Ascending aorta (tissue), 2 donors: ENCODE results near the gene SYDE2. TPM values are rescaled to one million over a fixed set of nuclear protein-coding genes. Genes with fewer than 3 reads are reported as not detected.
A peak's percentile ranks its signal among the peaks of the same experiment; 100 is the strongest.

Source experiments
- DNase-seq, 2 donors: peaks; one replicate each; pipeline ENCODE4 v3.0.0-alpha.2; 2019; ENCODE audit warnings: low spot score in 2 of 2
- H3K27ac ChIP-seq, 2 donors: fragments of 200-600 bp; sonication (generic); one replicate each; pipeline ENCODE4 v1.5.1; 2016 to 2017; ENCODE audit warnings: mild to moderate bottlenecking in 1 of 2
- H3K27me3 ChIP-seq: fragments of 200-600 bp; sonication (generic); one replicate; pipeline ENCODE4 v1.5.1; 2017
- H3K36me3 ChIP-seq, 2 donors: fragments of 200-600 bp; sonication (generic); one replicate each; pipeline ENCODE4 v1.5.1; 2016
- H3K4me1 ChIP-seq, 2 donors: fragments of 200-600 bp; sonication (generic); one replicate each; pipeline ENCODE4 v1.5.1; 2016 to 2017; ENCODE audit warnings: mild to moderate bottlenecking in 1 of 2
- H3K4me3 ChIP-seq, 2 donors: fragments of 200-600 bp; sonication (generic); one replicate each; pipeline ENCODE4 v1.5.1; 2016 to 2017; ENCODE audit warnings: mild to moderate bottlenecking in 1 of 2
- H3K9me3 ChIP-seq, 2 donors: fragments of 200-600 bp; sonication (generic); one replicate each; pipeline ENCODE4 v1.5.1; 2016
- CTCF ChIP-seq, 3 experiments: fragments of 200-600 bp in 2 of 3; fragments of 450-650 bp in 1 of 3; sonication (generic) in 2 of 3; IDR thresholded peaks; one replicate each; pipeline ENCODE4 v1.5.1; 2016 to 2019; ENCODE audit warnings: antibody characterized with exemption in 3 of 3, mild to moderate bottlenecking in 1 of 3, moderate library complexity in 1 of 3
- intact Hi-C: fragments of 100-400 bp; cut with DNase I; formaldehyde crosslinking; loops from one replicate; pipeline ENCODE4 v1.15.1; 2023
- total RNA-seq: library from RNA; depleted of rRNA; stranded (reverse); fragments of >200 nt; gene quantifications from one replicate; pipeline ENCODE4 v1.1.0, GENCODE V29; 2016

The SYDE2 gene
- total RNA-seq, 1 donor from 2014 or later = 0.43 TPM

- Histone ChIP-seq H3K27ac (peak overlapping the region; percentile 39 to 59), H3K4me1 (peaks cover 3 to 10% of the 10 kb centered on the region in 2 donors), H3K9me3 (no peaks in the 10 kb centered on the region), H3K36me3 (no peaks in the 10 kb centered on the region), H3K27me3 (no peaks in the 10 kb centered on the region), H3K4me3 (no peak overlapping the region)
- intact Hi-C loops = no loop called here
- no peak for DNase-seq
- TF ChIP-seq CTCF (IDR thresholded peaks at IDR 0.05) = no peak
Measured at GRCh38 chr1:85220756-85221201, 20.0 kb upstream of the SYDE2 start.

GRCh38 chr1:85219853-85220610 is 19.2 kb upstream of the SYDE2 start:
- Histone ChIP-seq H3K4me3 (no peak overlapping the region), H3K36me3 (no peaks in the 10 kb centered on the region), H3K27ac (peak overlapping the region; percentile 39 to 59), H3K4me1 (peaks cover 3 to 8% of the 10 kb centered on the region in 2 donors), H3K9me3 (no peaks in the 10 kb centered on the region), H3K27me3 (no peaks in the 10 kb centered on the region)
- intact Hi-C loops = no loop called here
- no peak for TF ChIP-seq CTCF (IDR thresholded peaks at IDR 0.05)
- no peak for DNase-seq

- no peaks in the 10 kb centered on the region for H3K9me3 ChIP-seq
- H3K27ac ChIP-seq = no peak overlapping the region
- no peaks in the 10 kb centered on the region for H3K27me3 ChIP-seq
- H3K4me1 ChIP-seq = peaks cover 3% of the 10 kb centered on the region in 2 donors
- intact Hi-C loops = no loop called here
- H3K36me3 ChIP-seq = no peaks in the 10 kb centered on the region
- H3K4me3 ChIP-seq = no peak overlapping the region
- TF ChIP-seq CTCF (IDR thresholded peaks at IDR 0.05) = no peak
- DNase-seq = no peak
Measured at GRCh38 chr1:85216697-85217096, 15.9 kb upstream of the SYDE2 start.

GRCh38 chr1:85214654-85215053 is 13.8 kb upstream of the SYDE2 start:
- Histone ChIP-seq H3K9me3 (no peaks in the 10 kb centered on the region), H3K36me3 (no peaks in the 10 kb centered on the region), H3K4me3 (no peak overlapping the region), H3K4me1 (no peaks in the 10 kb centered on the region), H3K27ac (no peak overlapping the region), H3K27me3 (no peaks in the 10 kb centered on the region)
- intact Hi-C loops = no loop called here
- TF ChIP-seq CTCF (IDR thresholded peaks at IDR 0.05) = no peak
- DNase-seq = no peak

- no peaks in the 10 kb centered on the region for H3K36me3 ChIP-seq
- no peak overlapping the region for H3K27ac ChIP-seq
- no peak overlapping the region for H3K4me3 ChIP-seq
- H3K9me3 ChIP-seq = no peaks in the 10 kb centered on the region
- no peaks in the 10 kb centered on the region for H3K4me1 ChIP-seq
- intact Hi-C loops = no loop called here
- TF ChIP-seq CTCF (IDR thresholded peaks at IDR 0.05) = no peak
- DNase-seq = no peak
- no peaks in the 10 kb centered on the region for H3K27me3 ChIP-seq
Measured at GRCh38 chr1:85208488-85208887, 7.7 kb upstream of the SYDE2 start.
